WTC11 (cell line): ENCODE data around the gene EMSY. TPM values are rescaled to one million over a fixed set of nuclear protein-coding genes. Genes with fewer than 3 reads are reported as not detected.

Experiments used
- ATAC-seq: fragments of 200-7000 bp; cut with Tn5 transposase; 2 replicates; pipeline ENCODE4 v1.10.0; 2021; ENCODE audit warnings: mild to moderate bottlenecking, moderate library complexity
- CTCF ChIA-PET: fragments of 300-600 bp; sonication (Branson Sonifier 250); formaldehyde crosslinking; loops from one replicate; lab custom pipeline; 2021; ENCODE audit warnings: antibody characterized with exemption; lab: Charles Lee
- POLR2A ChIA-PET: fragments of 350-600 bp; sonication (Branson Sonifier 250); formaldehyde crosslinking; loops from one replicate; lab custom pipeline; 2021; ENCODE audit warnings: antibody characterized with exemption; lab: Charles Lee
- DNase-seq: peaks from one replicate; pipeline ENCODE4 v3.0.0; 2021; ENCODE audit warnings: low spot score
- H3K27ac Mint-ChIP-seq: 2 replicates; pipeline ENCODE4 v1.8.0; 2021; ENCODE audit warnings: mixed read lengths
- H3K27me3 Mint-ChIP-seq: 2 replicates; pipeline ENCODE4 v1.8.0; 2021; ENCODE audit warnings: low read depth, mild to moderate bottlenecking, moderate library complexity, mixed read lengths
- H3K36me3 Mint-ChIP-seq: 2 replicates; pipeline ENCODE4 v1.8.0; 2021; ENCODE audit warnings: mixed read lengths
- H3K4me1 Mint-ChIP-seq: 2 replicates; pipeline ENCODE4 v1.8.0; 2022; ENCODE audit warnings: mixed read lengths
- H3K4me3 Mint-ChIP-seq: 2 replicates; pipeline ENCODE4 v1.8.0; 2021; ENCODE audit warnings: mild to moderate bottlenecking, moderate library complexity, mixed read lengths
- H3K9me3 Mint-ChIP-seq: 2 replicates; pipeline ENCODE4 v1.8.0; 2021; ENCODE audit warnings: mixed read lengths
- ARID4B ChIP-seq: sonication (generic); formaldehyde crosslinking; IDR thresholded peaks from 2 replicates; pipeline ENCODE4 v1.8.0; 2023; ENCODE audit warnings: missing genetic modification reagents, mild to moderate bottlenecking, borderline replicate concordance
- CBFB ChIP-seq: sonication (generic); formaldehyde crosslinking; IDR thresholded peaks from 2 replicates; pipeline ENCODE4 v1.8.1; 2022; ENCODE audit warnings: mild to moderate bottlenecking, low read depth, missing genetic modification reagents
- CREB1 ChIP-seq: sonication (generic); formaldehyde crosslinking; IDR thresholded peaks from 2 replicates; pipeline ENCODE4 v1.8.0; 2023; ENCODE audit warnings: mild to moderate bottlenecking, missing genetic modification reagents
- CTCF ChIP-seq: fragments of 200-600 bp; IDR thresholded peaks from 2 replicates; pipeline ENCODE4 v1.8.0; 2022; ENCODE audit warnings: antibody characterized with exemption
- ELF4 ChIP-seq: sonication (generic); formaldehyde crosslinking; IDR thresholded peaks from 2 replicates; pipeline ENCODE4 v1.8.1; 2022; ENCODE audit warnings: low read depth, mild to moderate bottlenecking, moderate library complexity, missing genetic modification reagents
- EMX1 ChIP-seq: fragments of 250-450 bp; sonication (Bioruptor Pico); IDR thresholded peaks from 2 replicates; pipeline ENCODE4 v1.8.0; 2021; ENCODE audit warnings: mild to moderate bottlenecking
- FOXJ3 ChIP-seq: sonication (generic); formaldehyde crosslinking; IDR thresholded peaks from 2 replicates; pipeline ENCODE4 v1.9.0; 2021; ENCODE audit warnings: missing genetic modification reagents, mild to moderate bottlenecking, borderline replicate concordance
- FOXP1 ChIP-seq: sonication (generic); formaldehyde crosslinking; IDR thresholded peaks from 2 replicates; pipeline ENCODE4 v1.8.0; 2022; ENCODE audit warnings: missing genetic modification reagents, mild to moderate bottlenecking, moderate library complexity, borderline replicate concordance
- GABPB1 ChIP-seq: sonication (generic); formaldehyde crosslinking; IDR thresholded peaks from 2 replicates; pipeline ENCODE4 v1.8.1; 2023; ENCODE audit warnings: mild to moderate bottlenecking, missing genetic modification reagents
- HMGXB4 ChIP-seq: sonication (generic); formaldehyde crosslinking; IDR thresholded peaks from 2 replicates; pipeline ENCODE4 v1.8.1; 2023; ENCODE audit warnings: mild to moderate bottlenecking, moderate library complexity, missing genetic modification reagents
- JAZF1 ChIP-seq: fragments of 250-450 bp; sonication (Bioruptor Pico); IDR thresholded peaks from 2 replicates; pipeline ENCODE4 v1.9.0; 2021; ENCODE audit warnings: moderate library complexity, mild to moderate bottlenecking, inconsistent platforms
- NFATC4 ChIP-seq: fragments of 250-450 bp; sonication (Bioruptor Pico); IDR thresholded peaks from 2 replicates; pipeline ENCODE4 v1.9.0; 2021; ENCODE audit warnings: mild to moderate bottlenecking
- NR1H2 ChIP-seq: sonication (generic); formaldehyde crosslinking; IDR thresholded peaks from 2 replicates; pipeline ENCODE4 v1.9.0; 2021; ENCODE audit warnings: mild to moderate bottlenecking, moderate library complexity, missing genetic modification reagents
- NR2C2 ChIP-seq: sonication (generic); formaldehyde crosslinking; IDR thresholded peaks from 2 replicates; pipeline ENCODE4 v1.8.0; 2022; ENCODE audit warnings: mild to moderate bottlenecking, missing genetic modification reagents
- PREB ChIP-seq: sonication (generic); formaldehyde crosslinking; IDR thresholded peaks from 2 replicates; pipeline ENCODE4 v1.8.1; 2022; ENCODE audit warnings: mild to moderate bottlenecking, missing genetic modification reagents, moderate library complexity, borderline replicate concordance
- SMAD4 ChIP-seq: sonication (generic); formaldehyde crosslinking; IDR thresholded peaks from 2 replicates; pipeline ENCODE4 v1.8.0; 2022; ENCODE audit warnings: mild to moderate bottlenecking, missing genetic modification reagents
- TCF7 ChIP-seq: sonication (generic); formaldehyde crosslinking; IDR thresholded peaks from 2 replicates; pipeline ENCODE4 v1.8.0; 2022; ENCODE audit warnings: mild to moderate bottlenecking, low read depth, missing genetic modification reagents, moderate library complexity
- ZNF121 ChIP-seq: sonication (generic); formaldehyde crosslinking; IDR thresholded peaks from 2 replicates; pipeline ENCODE4 v1.8.0; 2023; ENCODE audit warnings: missing genetic modification reagents
- ZNF423 ChIP-seq: fragments of 250-450 bp; sonication (Bioruptor Pico); IDR thresholded peaks from 2 replicates; pipeline ENCODE4 v2.1.2; 2022; ENCODE audit warnings: mild to moderate bottlenecking, moderate library complexity
- ZNF512 ChIP-seq: sonication (generic); formaldehyde crosslinking; IDR thresholded peaks from 2 replicates; pipeline ENCODE4 v1.8.1; 2022; ENCODE audit warnings: missing genetic modification reagents, borderline replicate concordance
- ZSCAN18 ChIP-seq: fragments of 250-450 bp; sonication (Bioruptor Pico); IDR thresholded peaks from 2 replicates; pipeline ENCODE4 v2.1.2; 2022; ENCODE audit warnings: mild to moderate bottlenecking, moderate library complexity
- total RNA-seq: library from RNA; stranded (reverse); gene quantifications from 3 replicates; pipeline ENCODE4 v1.2.3, GENCODE V29; 2021

The EMSY gene
- total RNA-seq, 1 experiment from 2014 or later, result 31.1 TPM

- H3K27ac Mint-ChIP-seq, result no peak overlapping the region
- DNase-seq (no peak), ATAC-seq (no peak)
- peaks cover 54% of the 10 kb centered on the region for H3K36me3 Mint-ChIP-seq
- H3K9me3 Mint-ChIP-seq, result peaks cover 17% of the 10 kb centered on the region
- H3K4me3 Mint-ChIP-seq, result no peak overlapping the region
- POLR2A ChIA-PET, result no interaction called here
- H3K4me1 Mint-ChIP-seq, result peaks cover 4% of the 10 kb centered on the region
- CTCF ChIA-PET, result no interaction called here
- no peak for TF ChIP-seq ZNF423 (CRISPR knock-in tag)
- no peak for TF ChIP-seq EMX1 (CRISPR knock-in tag)
- TF ChIP-seq NFATC4 (CRISPR knock-in tag), result no peak
- TF ChIP-seq ZNF121 (CRISPR knock-in tag), result no peak
- no peak for TF ChIP-seq NR2C2
- no peak for TF ChIP-seq SMAD4 (CRISPR knock-in tag)
- no peak for TF ChIP-seq TCF7 (CRISPR knock-in tag)
- TF ChIP-seq CTCF, result no peak
- no peak for TF ChIP-seq GABPB1 (CRISPR knock-in tag)
- TF ChIP-seq ZSCAN18, result no peak
- TF ChIP-seq ARID4B (CRISPR knock-in tag), result no peak
- TF ChIP-seq PREB (CRISPR knock-in tag), result no peak
- no peak for TF ChIP-seq FOXP1 (CRISPR knock-in tag)
- TF ChIP-seq CBFB (CRISPR knock-in tag), result no peak
- no peak for TF ChIP-seq ZNF512 (CRISPR knock-in tag)
- H3K27me3 Mint-ChIP-seq, result no peaks in the 10 kb centered on the region
Measured at GRCh38 chr11:76550781-76551180, 106.0 kb downstream of the EMSY start.

GRCh38 chr11:76551400-76551799, 106.6 kb downstream of the EMSY start:
- POLR2A ChIA-PET, result no interaction called here
- H3K4me3 Mint-ChIP-seq, result no peak overlapping the region
- H3K9me3 Mint-ChIP-seq, result peaks cover 17% of the 10 kb centered on the region
- no peak for DNase-seq
- no peak for ATAC-seq
- peaks cover 4% of the 10 kb centered on the region for H3K4me1 Mint-ChIP-seq
- H3K27ac Mint-ChIP-seq, result no peak overlapping the region
- CTCF ChIA-PET, result no interaction called here
- H3K27me3 Mint-ChIP-seq, result no peaks in the 10 kb centered on the region
- H3K36me3 Mint-ChIP-seq, result peaks cover 49% of the 10 kb centered on the region
- TF ChIP-seq FOXJ3 (CRISPR knock-in tag), result no peak
- TF ChIP-seq ZNF512 (CRISPR knock-in tag), result no peak
- TF ChIP-seq ZNF423 (CRISPR knock-in tag), result no peak
- TF ChIP-seq NFATC4 (CRISPR knock-in tag), result no peak
- no peak for TF ChIP-seq HMGXB4 (CRISPR knock-in tag)
- TF ChIP-seq NR1H2 (CRISPR knock-in tag), result no peak
- no peak for TF ChIP-seq CREB1
- TF ChIP-seq JAZF1, result no peak
- TF ChIP-seq TCF7 (CRISPR knock-in tag), result no peak
- TF ChIP-seq ELF4 (CRISPR knock-in tag), result no peak
